ENCODE measurements around the gene P4HA1.

The P4HA1 gene

GRCh38 chr10:72976886-72977285 is 119.8 kb downstream of the P4HA1 start:
- DNase-seq: no peak
